SK-N-SH (cell line): ENCODE measurements around the gene MDM1. TPM values are rescaled to one million over a fixed set of nuclear protein-coding genes. Genes with fewer than 3 reads are reported as not detected.

Experiments
- CTCF ChIA-PET: fragments of 300-600, 350-600 bp; formaldehyde crosslinking; extraction: SDS; loops from one replicate; lab custom pipeline; 2021; lab: Yijun Ruan, JAX
- POLR2A ChIA-PET: fragments of 350-600 bp; sonication (Branson Sonifier 250); formaldehyde crosslinking; extraction: SDS; loops from one replicate; lab custom pipeline; 2020; ENCODE audit warnings: antibody characterized with exemption, inconsistent platforms; lab: Yijun Ruan, JAX
- DNase-seq: peaks from one replicate; pipeline ENCODE4 v3.0.0; 2012
- H2AFZ ChIP-seq: fragments of 200-600 bp; sonication (generic); 2 replicates; pipeline ENCODE4 v1.8.1; 2016; ENCODE audit warnings: antibody characterized with exemption, mild to moderate bottlenecking, low read depth
- H3F3A ChIP-seq: fragments of 200-600 bp; sonication (generic); replicated peaks from 2 replicates; pipeline ENCODE3; 2016; ENCODE audit warnings: antibody characterized with exemption, mild to moderate bottlenecking; ENCODE audit not compliant: insufficient read depth
- H3K27ac ChIP-seq, 2 experiments: fragments of 200-500 bp in 1 of 2; fragments of 200-600 bp in 1 of 2; sonication (Bioruptor generic) in 1 of 2; sonication (generic), shearing (Covaris generic) in 1 of 2; 2 replicates each; pipeline versions ENCODE4 v1.5.1 to v1.6.1; 2014 to 2016; ENCODE audit warnings: low read depth in 2 of 2, inconsistent platforms in 1 of 2, low read length in 1 of 2, mild to moderate bottlenecking in 1 of 2, mixed read lengths in 1 of 2
- H3K27me3 ChIP-seq: fragments of 200-600 bp; sonication (generic), shearing (Covaris generic); 2 replicates; pipeline ENCODE4 v1.6.1; 2016; ENCODE audit warnings: mixed run types; ENCODE audit not compliant: insufficient read depth
- H3K36me3 ChIP-seq, 2 experiments: fragments of 200-500 bp in 1 of 2; fragments of 200-600 bp in 1 of 2; sonication (Bioruptor generic) in 1 of 2; sonication (generic) in 1 of 2; replicated peaks in 1 of 2; 2 replicates each; pipeline versions ENCODE3 to v1.5.1; 2014 to 2016; ENCODE audit warnings: low read length in 1 of 2, mild to moderate bottlenecking in 1 of 2; ENCODE audit not compliant: insufficient read depth in 2 of 2, control insufficient read depth in 1 of 2
- H3K4me1 ChIP-seq, 2 experiments: fragments of 200-500 bp in 1 of 2; fragments of 200-600 bp in 1 of 2; sonication (Bioruptor generic) in 1 of 2; sonication (generic), shearing (Covaris generic) in 1 of 2; 2 replicates each; pipeline versions ENCODE4 v1.5.1 to v1.6.1; 2014 to 2016; ENCODE audit warnings: low read depth in 1 of 2, low read length in 1 of 2, mixed run types in 1 of 2; ENCODE audit not compliant: insufficient read depth in 2 of 2, control insufficient read depth in 1 of 2
- H3K4me2 ChIP-seq: fragments of 200-600 bp; sonication (generic), shearing (Covaris generic); 2 replicates; pipeline ENCODE4 v1.6.1; 2017; ENCODE audit warnings: mixed run types
- H3K4me3 ChIP-seq, 2 experiments: fragments of 200-500 bp in 1 of 2; fragments of 200-600 bp in 1 of 2; sonication (Bioruptor generic) in 1 of 2; sonication (generic), shearing (Covaris generic) in 1 of 2; 2 replicates each; pipeline versions ENCODE4 v1.5.1 to v1.8.1; 2014 to 2016; ENCODE audit warnings: low read depth in 2 of 2, inconsistent platforms in 1 of 2, low read length in 1 of 2, mild to moderate bottlenecking in 1 of 2, mixed read lengths in 1 of 2, moderate library complexity in 1 of 2
- H3K79me2 ChIP-seq: fragments of 200-600 bp; sonication (generic); 2 replicates; pipeline ENCODE4 v1.8.1; 2017; ENCODE audit warnings: mild to moderate bottlenecking; ENCODE audit not compliant: insufficient read depth
- H3K9ac ChIP-seq: fragments of 200-600 bp; sonication (generic); 2 replicates; pipeline ENCODE4 v1.6.1; 2017; ENCODE audit warnings: mixed run types
- H3K9me2 ChIP-seq: fragments of 200-600 bp; sonication (generic); 2 replicates; pipeline ENCODE4 v1.6.1; 2017; ENCODE audit warnings: mixed run types
- H3K9me3 ChIP-seq: fragments of 200-600 bp; sonication (generic); 2 replicates; pipeline ENCODE4 v1.6.1; 2017; ENCODE audit warnings: mixed run types, mild to moderate bottlenecking, moderate library complexity
- H4K20me1 ChIP-seq: fragments of 200-600 bp; sonication (generic); 2 replicates; pipeline ENCODE4 v1.6.1; 2017; ENCODE audit warnings: mild to moderate bottlenecking, mixed run types; ENCODE audit not compliant: insufficient read depth
- CHD2 ChIP-seq: fragments of 150-350 bp; IDR thresholded peaks from 2 replicates; pipeline ENCODE4 v1.6.1; 2018; ENCODE audit warnings: low read length; ENCODE audit not compliant: partially characterized antibody
- CTCF ChIP-seq: fragments of 200-600 bp; sonication (generic); IDR thresholded peaks from 2 replicates; pipeline ENCODE4 v1.6.1; 2017; ENCODE audit warnings: antibody characterized with exemption, mild to moderate bottlenecking, moderate library complexity
- EP300 ChIP-seq, 2 experiments: IDR thresholded peaks; 2 replicates each; pipeline versions ENCODE4 v1.4.0 to v1.6.1; 2012; ENCODE audit warnings: borderline replicate concordance in 1 of 2, low read depth in 1 of 2, low read length in 1 of 2
- FOXM1 ChIP-seq: IDR thresholded peaks from 2 replicates; pipeline ENCODE4 v1.4.0; 2012; ENCODE audit warnings: low read depth, mild to moderate bottlenecking
- GATA2 ChIP-seq: sonication (generic); formaldehyde crosslinking; IDR thresholded peaks from 2 replicates; pipeline ENCODE4 v1.5.0; 2020; ENCODE audit warnings: mild to moderate bottlenecking, missing genetic modification reagents
- MEF2A ChIP-seq: IDR thresholded peaks from 2 replicates; pipeline ENCODE4 v1.4.0; 2012; ENCODE audit warnings: low read depth, borderline replicate concordance
- RAD21 ChIP-seq: IDR thresholded peaks from 2 replicates; pipeline ENCODE4 v1.6.1; 2012; ENCODE audit warnings: mild to moderate bottlenecking, low read length
- RCOR1 ChIP-seq: fragments of 150-350 bp; IDR thresholded peaks from 2 replicates; pipeline ENCODE4 v1.6.1; 2017; ENCODE audit warnings: antibody characterized with exemption, low read length
- RXRA ChIP-seq: IDR thresholded peaks from 2 replicates; pipeline ENCODE4 v1.4.0; 2012; ENCODE audit warnings: low read depth, mild to moderate bottlenecking, borderline replicate concordance
- SIN3A ChIP-seq: IDR thresholded peaks from 2 replicates; pipeline ENCODE4 v1.6.1; 2012; ENCODE audit warnings: low read depth, mild to moderate bottlenecking, low read length, moderate library complexity, borderline replicate concordance
- TCF12 ChIP-seq: IDR thresholded peaks from 2 replicates; pipeline ENCODE4 v1.4.0; 2012
- USF1 ChIP-seq: IDR thresholded peaks from 2 replicates; pipeline ENCODE4 v1.4.0; 2012; ENCODE audit warnings: low read depth, borderline replicate concordance
- YY1 ChIP-seq: IDR thresholded peaks from 2 replicates; pipeline ENCODE4 v1.4.0; 2012; ENCODE audit warnings: low read depth, mild to moderate bottlenecking
- ZBTB33 ChIP-seq: IDR thresholded peaks from 2 replicates; pipeline ENCODE4 v1.4.0; 2012; ENCODE audit warnings: low read depth, borderline replicate concordance
- WGBS: methylation state at CpG from one replicate; pipeline ENCODE4 v1.1.6; 2017; ENCODE audit warnings: low lambda C conversion rate; 5-methylcytosine and 5-hydroxymethylcytosine counted together
- polyA plus RNA-seq, 3 experiments: library from polyadenylated mRNA; depleted of rRNA; stranded (reverse); fragments of >200 nt; gene quantifications; 2 replicates each; pipeline ENCODE4 v1.2.3, GENCODE V29; 2012

Gene MDM1
- polyA plus RNA-seq, 1 of the 3 experiments (the other 2 are of a cell fraction): 7.4 TPM

GRCh38 chr12:68260153-68260552 lies 72.0 kb downstream of the MDM1 start:
- WGBS: 69% methylated on average over 3 of the region's 3 CpGs
- Histone ChIP-seq H3K4me2 (peak overlapping the region; percentile 45; the same call in 1 of the 2 replicates), H3K9me2 (no peaks in the 10 kb centered on the region), H3K36me3 (no peaks in the 10 kb centered on the region), H3K9me3 (no peaks in the 10 kb centered on the region), H3K27ac (peak overlapping the region in 1 of 2 experiments; percentile 79; a peak in 2 of 4 replicates), H3K4me3 (no peak overlapping the region), H4K20me1 (no peaks in the 10 kb centered on the region), H2AFZ (no peak overlapping the region), H3K9ac (peak overlapping the region; percentile 51; the same call in 1 of the 2 replicates), H3K4me1 (peaks cover 0 to 25% of the 10 kb centered on the region in 2 experiments; a peak in 1 of 4 replicates), H3K79me2 (no peaks in the 10 kb centered on the region), H3K27me3 (no peaks in the 10 kb centered on the region), H3F3A (peaks cover 23% of the 10 kb centered on the region)
- ChIA-PET CTCF (no interaction called here), POLR2A (no interaction called here)
- DNase-seq: no peak
- no peak for TF ChIP-seq CTCF
- no peak for TF ChIP-seq RAD21
- no peak for TF ChIP-seq RCOR1
- no peak for TF ChIP-seq FOXM1
- no peak for TF ChIP-seq RXRA
- no peak for TF ChIP-seq CHD2
- no peak for TF ChIP-seq SIN3A
- TF ChIP-seq MEF2A: no peak
- no peak for TF ChIP-seq YY1
- TF ChIP-seq USF1: no peak
- TF ChIP-seq EP300 (IDR thresholded peaks at IDR 0.05; ENCODE audit: borderline replicate concordance in 1 of 2, low read depth in 1 of 2, low read length in 1 of 2): no peak
- TF ChIP-seq ZBTB33: no peak
- no peak for TF ChIP-seq TCF12
- no peak for TF ChIP-seq GATA2 (CRISPR knock-in tag)
